ENCODE data around the gene FRMD3.

FRMD3 gene

GRCh38 chr9:83334320-83334719 is 203.9 kb downstream of the FRMD3 start:
- H3K4me3 ChIP-seq (ENCODE audit: low read depth, low read length), result no peak overlapping the region
- peak; percentile 63 for TF ChIP-seq CTCF (IDR thresholded peaks at IDR 0.05; ENCODE audit: low read depth, low read length)

GRCh38 chr9:83330207-83331196 is 207.7 kb downstream of the FRMD3 start:
- TF ChIP-seq CTCF (IDR thresholded peaks at IDR 0.05; ENCODE audit: low read depth, low read length), result no peak

GRCh38 chr9:83327750-83328622 is 210.2 kb downstream of the FRMD3 start:
- TF ChIP-seq CTCF (IDR thresholded peaks at IDR 0.05; ENCODE audit: low read depth, low read length), result no peak
- no peak overlapping the region for H3K4me3 ChIP-seq (ENCODE audit: low read depth, low read length)

More at GRCh38 chr9:83330207-83331196, 207.7 kb downstream of the FRMD3 start:
- no peak overlapping the region for H3K4me3 ChIP-seq (ENCODE audit: low read depth, low read length)

- TF ChIP-seq CTCF (IDR thresholded peaks at IDR 0.05; ENCODE audit: low read depth, low read length), result no peak
- no peak overlapping the region for H3K4me3 ChIP-seq (ENCODE audit: low read depth, low read length)
Observed at GRCh38 chr9:83327323-83327722, 210.9 kb downstream of the FRMD3 start.

- TF ChIP-seq CTCF (IDR thresholded peaks at IDR 0.05; ENCODE audit: low read depth, low read length), result no peak
- H3K4me3 ChIP-seq (ENCODE audit: low read depth, low read length), result no peak overlapping the region
Observed at GRCh38 chr9:83323148-83323547, 215.1 kb downstream of the FRMD3 start.

GRCh38 chr9:83322438-83322837 is 215.8 kb downstream of the FRMD3 start:
- H3K4me3 ChIP-seq (ENCODE audit: low read depth, low read length), result no peak overlapping the region
- no peak for TF ChIP-seq CTCF (IDR thresholded peaks at IDR 0.05; ENCODE audit: low read depth, low read length)

All from WI38 (cell line).